SU-DHL-6 (cell line): Measurements from ENCODE around the gene TRAK2.

Source experiments
- EZH2phosphoT487 ChIP-seq: fragments of 200-600 bp; sonication (generic), shearing (Covaris generic); conservative IDR thresholded peaks from 2 replicates; pipeline ENCODE4 v1.6.1; 2018; ENCODE audit warnings: mild to moderate bottlenecking, antibody characterized with exemption, low read length, moderate library complexity, mixed read lengths
- TF ChIP-seq, protein P1 (sequence below): fragments of 200-600 bp; sonication (generic); IDR thresholded peaks from one replicate; pipeline ENCODE4 v1.5.1; 2017; ENCODE audit warnings: antibody characterized with exemption, mild to moderate bottlenecking, low read length, moderate library complexity; ENCODE audit not compliant: insufficient read depth, poor library complexity, severe bottlenecking

DNA sequence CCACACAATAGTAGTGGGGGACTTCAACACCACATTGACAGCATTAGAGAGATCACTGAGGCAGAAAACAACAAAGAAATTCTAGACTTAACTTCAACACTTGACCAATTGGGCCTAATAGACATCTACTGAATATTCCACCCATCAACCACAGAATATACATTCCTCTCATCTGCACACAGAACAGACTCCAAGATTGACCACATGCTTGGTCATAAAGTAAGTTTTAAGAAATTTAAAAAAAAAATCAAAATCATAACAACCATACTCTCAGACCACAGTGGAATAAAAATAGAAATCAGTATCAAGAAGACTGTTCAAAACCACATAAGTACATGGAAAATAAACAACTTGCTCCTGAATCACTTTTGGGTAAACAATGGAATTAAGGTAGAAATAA, 85.1 kb downstream of the TRAK2 start:
- TF ChIP-seq, protein P1, sequence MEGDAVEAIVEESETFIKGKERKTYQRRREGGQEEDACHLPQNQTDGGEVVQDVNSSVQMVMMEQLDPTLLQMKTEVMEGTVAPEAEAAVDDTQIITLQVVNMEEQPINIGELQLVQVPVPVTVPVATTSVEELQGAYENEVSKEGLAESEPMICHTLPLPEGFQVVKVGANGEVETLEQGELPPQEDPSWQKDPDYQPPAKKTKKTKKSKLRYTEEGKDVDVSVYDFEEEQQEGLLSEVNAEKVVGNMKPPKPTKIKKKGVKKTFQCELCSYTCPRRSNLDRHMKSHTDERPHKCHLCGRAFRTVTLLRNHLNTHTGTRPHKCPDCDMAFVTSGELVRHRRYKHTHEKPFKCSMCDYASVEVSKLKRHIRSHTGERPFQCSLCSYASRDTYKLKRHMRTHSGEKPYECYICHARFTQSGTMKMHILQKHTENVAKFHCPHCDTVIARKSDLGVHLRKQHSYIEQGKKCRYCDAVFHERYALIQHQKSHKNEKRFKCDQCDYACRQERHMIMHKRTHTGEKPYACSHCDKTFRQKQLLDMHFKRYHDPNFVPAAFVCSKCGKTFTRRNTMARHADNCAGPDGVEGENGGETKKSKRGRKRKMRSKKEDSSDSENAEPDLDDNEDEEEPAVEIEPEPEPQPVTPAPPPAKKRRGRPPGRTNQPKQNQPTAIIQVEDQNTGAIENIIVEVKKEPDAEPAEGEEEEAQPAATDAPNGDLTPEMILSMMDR = no peak
- no peak for TF ChIP-seq EZH2phosphoT487
